Activated naive CD4-positive, alpha-beta T cell treated with anti-CD3 and anti-CD28 coated beads, Interleukin-2, amount 50 U/mL, for 72 hours (primary cell): Measurements from ENCODE around the gene PGGHG. TPM values are rescaled to one million over a fixed set of nuclear protein-coding genes. Genes with fewer than 3 reads are reported as not detected.

Source experiments
- ATAC-seq, 2 donors: fragments of 150-1000 bp; cut with Tn5 transposase; 2 replicates each; pipeline ENCODE4 v1.10.0; 2021; ENCODE audit warnings: mild to moderate bottlenecking in 2 of 2, moderate library complexity in 2 of 2
- DNase-seq, 2 donors: peaks; one replicate each; pipeline ENCODE4 v3.0.0; 2021 to 2022; ENCODE audit warnings: low spot score in 2 of 2
- H3K27ac Mint-ChIP-seq, 2 donors: one replicate each; pipeline ENCODE4 v1.8.0; 2022; ENCODE audit warnings: mild to moderate bottlenecking in 2 of 2, mixed read lengths in 2 of 2
- H3K36me3 Mint-ChIP-seq, 2 donors: one replicate each; pipeline ENCODE4 v1.8.0; 2022; ENCODE audit warnings: mixed read lengths in 2 of 2
- H3K9me3 Mint-ChIP-seq, 2 donors: one replicate each; pipeline ENCODE4 v1.8.0; 2022; ENCODE audit warnings: mixed read lengths in 2 of 2
- total RNA-seq, 2 donors: library from RNA; stranded (reverse); gene quantifications; one replicate each; pipeline ENCODE4 v1.2.3, GENCODE V29; 2022

PGGHG gene
- total RNA-seq, 2 donors from 2014 or later, result 97.8 to 695 TPM

- ATAC-seq, result no peak
- H3K27ac Mint-ChIP-seq, result peak overlapping the region in 1 of 2 donors; percentile 52
- no peaks in the 10 kb centered on the region for H3K9me3 Mint-ChIP-seq
- no peak for DNase-seq
- H3K36me3 Mint-ChIP-seq, result peaks cover 0 to 10% of the 10 kb centered on the region in 2 donors
Observed at GRCh38 chr11:336659-337198, 47.8 kb downstream of the PGGHG start.

- DNase-seq, result no peak
- ATAC-seq, result no peak
- Mint-ChIP-seq H3K9me3 (no peaks in the 10 kb centered on the region), H3K27ac (no peak overlapping the region), H3K36me3 (peaks cover 0 to 7% of the 10 kb centered on the region in 2 donors)
Observed at GRCh38 chr11:337711-338110, 48.8 kb downstream of the PGGHG start.

- no peaks in the 10 kb centered on the region for H3K9me3 Mint-ChIP-seq
- no peak overlapping the region for H3K27ac Mint-ChIP-seq
- ATAC-seq, result no peak
- DNase-seq, result no peak
- H3K36me3 Mint-ChIP-seq, result no peaks in the 10 kb centered on the region
Observed at GRCh38 chr11:339963-340362, 51.0 kb downstream of the PGGHG start.

- peak overlapping the region in 1 of 2 donors; percentile 7 for H3K27ac Mint-ChIP-seq
- no peak for ATAC-seq
- no peaks in the 10 kb centered on the region for H3K36me3 Mint-ChIP-seq
- no peak for DNase-seq
- no peaks in the 10 kb centered on the region for H3K9me3 Mint-ChIP-seq
Observed at GRCh38 chr11:340539-341512, 51.9 kb downstream of the PGGHG start.

- no peak for ATAC-seq
- Mint-ChIP-seq H3K36me3 (no peaks in the 10 kb centered on the region), H3K27ac (no peak overlapping the region), H3K9me3 (no peaks in the 10 kb centered on the region)
- DNase-seq, result no peak
Observed at GRCh38 chr11:342328-342727, 53.4 kb downstream of the PGGHG start.

GRCh38 chr11:344836-345578, 56.1 kb downstream of the PGGHG start:
- H3K9me3 Mint-ChIP-seq, result no peaks in the 10 kb centered on the region
- no peak overlapping the region for H3K27ac Mint-ChIP-seq
- DNase-seq, result no peak
- no peak for ATAC-seq
- H3K36me3 Mint-ChIP-seq, result no peaks in the 10 kb centered on the region

Other genes with a start within 250 kb of the PGGHG start
- gene SCGB1C1, start 96.0 kb upstream of the PGGHG start, total RNA-seq, result under 1 TPM in 1 of 2 donors, not detected in 1; 0.64 TPM
- 10 to 100 TPM; 53.3 to 81.6 TPM for gene BET1L, start 81.7 kb upstream of the PGGHG start, total RNA-seq
- gene RIC8A, start 81.4 kb upstream of the PGGHG start, total RNA-seq, result 100 to 1,000 TPM; 110 to 179 TPM
- 10 to 100 TPM; 11.7 to 38.7 TPM for gene SIRT3, start 52.8 kb upstream of the PGGHG start, total RNA-seq
- gene PSMD13, start 52.1 kb upstream of the PGGHG start, total RNA-seq, result 100 to 1,000 TPM; 196 to 273 TPM
- gene NLRP6, start 10.7 kb upstream of the PGGHG start, total RNA-seq, result 1 to 10 TPM in 1 of 2 donors, under 1 TPM in 1; 0.88 to 2.5 TPM
- not detected for gene IFITM5, start 10.4 kb downstream of the PGGHG start, total RNA-seq
- gene IFITM2, start 18.7 kb downstream of the PGGHG start, total RNA-seq, result 100 to 1,000 TPM; 385 to 785 TPM
- 100 to 1,000 TPM in 1 of 2 donors, 10 to 100 TPM in 1; 91.3 to 436 TPM for gene IFITM1, start 24.9 kb downstream of the PGGHG start, total RNA-seq
- 100 to 1,000 TPM in 1 of 2 donors, 10 to 100 TPM in 1; 51.8 to 139 TPM for gene IFITM3, start 31.7 kb downstream of the PGGHG start, total RNA-seq
- 10 to 100 TPM in 1 of 2 donors, 1 to 10 TPM in 1; 6.6 to 13.6 TPM for gene B4GALNT4, start 80.4 kb downstream of the PGGHG start, total RNA-seq
- under 1 TPM in 1 of 2 donors, not detected in 1; 0.12 TPM for gene PKP3, start 105.1 kb downstream of the PGGHG start, total RNA-seq
- 10 to 100 TPM; 63.8 to 80.8 TPM for gene SIGIRR, start 125.9 kb downstream of the PGGHG start, total RNA-seq
- 10 to 100 TPM; 61.2 to 69.3 TPM for gene ANO9, start 152.9 kb downstream of the PGGHG start, total RNA-seq
- gene PTDSS2, start 161.2 kb downstream of the PGGHG start, total RNA-seq, result 10 to 100 TPM; 23.6 to 23.8 TPM
- 10 to 100 TPM; 90.9 to 98.0 TPM for gene RNH1, start 218.1 kb downstream of the PGGHG start, total RNA-seq
- 10 to 100 TPM; 29.9 to 38.6 TPM for gene HRAS, start 246.4 kb downstream of the PGGHG start, total RNA-seq
- gene LRRC56, start 248.4 kb downstream of the PGGHG start, total RNA-seq, result 1 to 10 TPM; 1.7 to 2.8 TPM